Liver (tissue), 3 donors: ENCODE results near the gene ERBB2.

Experiments used
- CTCF ChIP-seq: fragments of 150-350 bp; IDR thresholded peaks from 2 replicates; pipeline ENCODE4 v1.5.1; 2017; ENCODE audit warnings: improper control_type of control experiment, low read depth, low read length; ENCODE audit not compliant: missing input control
- JUND ChIP-seq, 2 donors: IDR thresholded peaks; 2 replicates each; pipeline ENCODE4 v1.6.1; 2016; ENCODE audit warnings: antibody characterized with exemption in 2 of 2
- MAX ChIP-seq: IDR thresholded peaks from 2 replicates; pipeline ENCODE4 v1.6.1; 2016; ENCODE audit warnings: antibody characterized with exemption
- donor health status: healthy.
- donor health status: healthy.

GRCh38 chr17:39663340-39663687, 36.5 kb upstream of the ERBB2 start:
- TF ChIP-seq CTCF: no peak
- TF ChIP-seq JUND (IDR thresholded peaks at IDR 0.05): no peak
- TF ChIP-seq MAX: no peak
